B cell (primary cell): ENCODE measurements around the gene SLC40A1. TPM values are rescaled to one million over a fixed set of nuclear protein-coding genes. Genes with fewer than 3 reads are reported as not detected.

Experiments
- ATAC-seq: fragments of 200-7000 bp; cut with Tn5 transposase; one replicate; pipeline ENCODE4 v1.10.0; 2021; ENCODE audit warnings: low read depth, mild to moderate bottlenecking, moderate number of reproducible peaks, moderate library complexity
- CTCF ChIA-PET: fragments of 350-600 bp; sonication (Branson Sonifier 250); formaldehyde crosslinking; loops from one replicate; lab custom pipeline; 2021; ENCODE audit warnings: antibody characterized with exemption, inconsistent platforms; lab: Charles Lee
- POLR2A ChIA-PET: fragments of 350-600 bp; sonication (Branson Sonifier 250); formaldehyde crosslinking; loops from one replicate; lab custom pipeline; 2021; ENCODE audit warnings: antibody characterized with exemption; lab: Charles Lee
- DNase-seq: peaks from one replicate; pipeline ENCODE4 v3.0.0; 2013
- H2AFZ ChIP-seq: 2 replicates; pipeline ENCODE4 v1.6.1; 2012; ENCODE audit warnings: mild to moderate bottlenecking, low read depth, low read length; ENCODE audit not compliant: insufficient read depth, poor library complexity, severe bottlenecking
- H3K27ac ChIP-seq, 2 donors: 1 replicate in 1 of 2; 2 replicates in 1 of 2; pipeline ENCODE4 v1.5.1; 2012 to 2013; ENCODE audit warnings: low read length in 2 of 2, mild to moderate bottlenecking in 2 of 2, moderate library complexity in 1 of 2
- H3K27me3 ChIP-seq, 4 experiments: fragments of 200-600 bp in 1 of 4; sonication (generic) in 1 of 4; replicated peaks in 1 of 4; 1 replicate in 2 of 4; 2 replicates in 2 of 4; pipeline versions ENCODE4 v1.6.1 to v1.7.0; 2013 to 2016; ENCODE audit warnings: low read length in 3 of 4, mild to moderate bottlenecking in 2 of 4, mixed read lengths in 1 of 4, moderate library complexity in 1 of 4; ENCODE audit not compliant: insufficient read depth in 4 of 4, control insufficient read depth in 3 of 4; ENCODE audit errors: control extremely low read depth in 1 of 4
- H3K36me3 ChIP-seq, 2 experiments: replicated peaks in 1 of 2; 1 replicate in 1 of 2; 2 replicates in 1 of 2; pipeline versions ENCODE4 v1.6.1 to v1.7.1; 2013; ENCODE audit warnings: low read length in 1 of 2; ENCODE audit not compliant: insufficient read depth in 2 of 2, control insufficient read depth in 1 of 2; ENCODE audit errors: control extremely low read depth in 1 of 2, extremely low read depth in 1 of 2
- H3K4me1 ChIP-seq, 2 donors: fragments of 200-600 bp in 1 of 2; sonication (generic) in 1 of 2; 1 replicate in 1 of 2; 2 replicates in 1 of 2; pipeline versions ENCODE4 v1.5.1 to v1.6.1; 2013 to 2017; ENCODE audit warnings: low read length in 2 of 2; ENCODE audit not compliant: control insufficient read depth in 2 of 2, insufficient read depth in 2 of 2
- H3K4me2 ChIP-seq: replicated peaks from 2 replicates; pipeline ENCODE3; 2012; ENCODE audit warnings: mild to moderate bottlenecking, low read depth, low read length; ENCODE audit not compliant: poor library complexity, severe bottlenecking
- H3K4me3 ChIP-seq, 5 experiments: fragments of 200-600 bp in 1 of 5; sonication (generic) in 1 of 5; 1 replicate in 3 of 5; 2 replicates in 2 of 5; pipeline versions ENCODE4 v1.5.1 to v1.7.0; 2011 to 2016; ENCODE audit warnings: low read length in 4 of 5, mild to moderate bottlenecking in 4 of 5, low read depth in 2 of 5, control low read depth in 1 of 5, moderate library complexity in 1 of 5; ENCODE audit not compliant: insufficient read depth in 1 of 5; ENCODE audit errors: control extremely low read depth in 1 of 5, extremely low read depth in 1 of 5
- H3K79me2 ChIP-seq: fragments of 200-600 bp; sonication (generic); one replicate; pipeline ENCODE4 v1.6.0; 2016; ENCODE audit warnings: low read length; ENCODE audit not compliant: control insufficient read depth, insufficient read depth
- H3K9ac ChIP-seq: fragments of 200-600 bp; sonication (generic); 2 replicates; pipeline ENCODE4 v1.6.1; 2017; ENCODE audit warnings: mild to moderate bottlenecking, low read length, moderate library complexity
- H3K9me3 ChIP-seq, 3 donors: one replicate each; pipeline versions ENCODE4 v1.6.1 to v1.7.1; 2013; ENCODE audit warnings: low read length in 2 of 3; ENCODE audit not compliant: control insufficient read depth in 2 of 3, insufficient read depth in 1 of 3; ENCODE audit errors: control extremely low read depth in 1 of 3
- H4K20me1 ChIP-seq: 2 replicates; pipeline ENCODE4 v1.6.0; 2012; ENCODE audit warnings: mild to moderate bottlenecking, low read length; ENCODE audit not compliant: insufficient read depth, control insufficient read depth, poor library complexity, severe bottlenecking
- H3K27ac Mint-ChIP-seq: one replicate; pipeline ENCODE4 v1.8.0; 2021; ENCODE audit warnings: mixed read lengths
- H3K27me3 Mint-ChIP-seq: one replicate; pipeline ENCODE4 v1.8.0; 2021; ENCODE audit warnings: mixed read lengths
- H3K4me1 Mint-ChIP-seq: one replicate; pipeline ENCODE4 v1.8.0; 2021; ENCODE audit warnings: mixed read lengths
- H3K4me3 Mint-ChIP-seq: one replicate; pipeline ENCODE4 v1.8.0; 2021; ENCODE audit warnings: mixed read lengths
- H3K9me3 Mint-ChIP-seq: one replicate; pipeline ENCODE4 v1.8.0; 2022; ENCODE audit warnings: mixed read lengths; ENCODE audit not compliant: insufficient read depth
- CTCF ChIP-seq: fragments of 200-600 bp; IDR thresholded peaks from one replicate; pipeline ENCODE4 v1.8.0; 2022; ENCODE audit warnings: antibody characterized with exemption, mild to moderate bottlenecking
- EZH2 ChIP-seq: IDR thresholded peaks from 2 replicates; pipeline ENCODE4 v1.6.1; 2012; ENCODE audit warnings: borderline replicate concordance, low read depth, mild to moderate bottlenecking, moderate library complexity, low read length; ENCODE audit not compliant: insufficient read depth, poor library complexity, severe bottlenecking
- WGBS: methylation state at CpG from one replicate; pipeline ENCODE4 v1.1.5; 2013; ENCODE audit warnings: missing lambda C conversion rate; ENCODE audit not compliant: insufficient coverage; 5-methylcytosine and 5-hydroxymethylcytosine counted together
- intact Hi-C: fragments of 100-400 bp; cut with micrococcal nuclease; formaldehyde crosslinking; loops from one replicate; pipeline ENCODE4 v1.10.0; 2022
- polyA plus RNA-seq: library from polyadenylated mRNA; depleted of rRNA; stranded (reverse); fragments of >200 nt; gene quantifications from 2 replicates; pipeline ENCODE4 v1.2.3, GENCODE V29; 2012
- total RNA-seq, 2 donors: library from RNA; stranded (reverse); fragments of 120-200 nt in 1 of 2; gene quantifications; 1 replicate in 1 of 2; 2 replicates in 1 of 2; pipeline versions ENCODE4 v1.2.3 to v1.2.4, GENCODE V29; 2013 to 2022

The SLC40A1 gene
- total and polyA plus RNA-seq, 2 donors (not counting 1 experiment from before 2014, with no cell fraction given), result 0.07 to 0.39 TPM

DNA sequence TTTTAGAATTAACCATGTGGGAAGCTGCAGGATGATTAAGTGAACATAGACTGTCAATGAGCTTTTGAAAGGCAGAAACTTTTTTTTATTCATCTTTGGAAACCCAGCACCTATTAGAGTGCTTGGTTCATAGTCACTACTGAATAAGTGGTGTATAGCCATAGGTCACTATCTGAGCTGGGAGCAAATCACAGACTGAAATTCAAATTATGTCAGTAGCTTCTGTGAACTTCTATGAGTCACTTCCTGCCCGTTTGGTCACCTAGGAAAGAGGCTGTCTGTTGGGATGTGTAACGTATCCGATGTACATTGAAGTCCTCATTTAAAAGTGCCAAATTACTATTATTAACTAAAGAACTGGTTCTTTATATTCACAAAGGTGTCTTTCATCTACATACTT is 20.5 kb upstream of the SLC40A1 start:
- intact Hi-C loops, result no loop called here
- H3K27ac Mint-ChIP-seq, result no peak overlapping the region
- H3K27me3 Mint-ChIP-seq, result peaks cover 8% of the 10 kb centered on the region
- Histone ChIP-seq H3K9me3 (no peaks in the 10 kb centered on the region), H3K79me2 (no peaks in the 10 kb centered on the region), H3K36me3 (no peaks in the 10 kb centered on the region), H3K27ac (no peak overlapping the region), H3K4me1 (no peaks in the 10 kb centered on the region), H3K4me2 (no peak overlapping the region), H3K27me3 (peaks cover 0 to 2% (median 0%) of the 10 kb centered on the region in 4 experiments), H2AFZ (no peak overlapping the region), H3K9ac (no peak overlapping the region), H3K4me3 (no peak overlapping the region), H4K20me1 (no peaks in the 10 kb centered on the region)
- TF ChIP-seq EZH2 (no peak), CTCF (no peak)
- no peak overlapping the region for H3K4me3 Mint-ChIP-seq
- no peaks in the 10 kb centered on the region for H3K4me1 Mint-ChIP-seq
- no peaks in the 10 kb centered on the region for H3K9me3 Mint-ChIP-seq
- no CpG with 5 or more reads among the region's 3 CpGs for WGBS
- DNase-seq (no peak), ATAC-seq (no peak)
- POLR2A ChIA-PET, result no interaction called here
- CTCF ChIA-PET, result no interaction called here

DNA sequence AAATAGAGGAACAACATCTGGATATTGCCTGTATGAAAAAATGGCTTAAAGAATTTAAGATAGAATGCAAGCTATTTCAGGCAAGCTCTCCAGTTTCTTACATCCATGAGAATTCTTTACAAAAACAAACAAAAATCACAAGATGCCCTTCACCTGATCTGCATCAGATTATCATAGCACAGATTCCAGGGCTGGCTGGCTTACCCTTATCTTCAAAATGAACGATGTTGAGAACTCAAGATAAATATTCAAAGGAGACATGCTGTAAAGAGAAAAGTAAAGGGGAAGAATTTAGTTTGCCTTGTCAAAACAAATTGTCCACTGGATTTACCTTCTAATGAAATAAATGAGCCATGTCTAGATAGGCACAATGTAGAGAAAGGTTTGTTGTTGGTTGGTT is 18.7 kb upstream of the SLC40A1 start:
- Histone ChIP-seq H3K27ac (no peak overlapping the region), H3K36me3 (no peaks in the 10 kb centered on the region), H4K20me1 (no peaks in the 10 kb centered on the region), H3K4me1 (no peaks in the 10 kb centered on the region), H3K27me3 (peaks cover 0 to 2% (median 0%) of the 10 kb centered on the region in 4 experiments), H3K9me3 (no peaks in the 10 kb centered on the region), H3K79me2 (no peaks in the 10 kb centered on the region), H3K4me2 (no peak overlapping the region), H3K4me3 (no peak overlapping the region), H3K9ac (no peak overlapping the region), H2AFZ (no peak overlapping the region)
- no peaks in the 10 kb centered on the region for H3K4me1 Mint-ChIP-seq
- no peak overlapping the region for H3K4me3 Mint-ChIP-seq
- no peak for ATAC-seq
- ChIA-PET CTCF (no interaction called here), POLR2A (no interaction called here)
- H3K27me3 Mint-ChIP-seq, result peaks cover 6% of the 10 kb centered on the region
- no CpG with 5 or more reads among the region's 1 CpG for WGBS
- intact Hi-C loops, result no loop called here
- no peaks in the 10 kb centered on the region for H3K9me3 Mint-ChIP-seq
- no peak for TF ChIP-seq EZH2
- TF ChIP-seq CTCF, result no peak
- no peak for DNase-seq
- H3K27ac Mint-ChIP-seq, result no peak overlapping the region
